HAP-1 (cell line): ENCODE results near the gene EIF4EBP2.

Experiments
- DNase-seq, 2 experiments: peaks; one replicate each; pipeline ENCODE4 v3.0.0-alpha.2; 2016 to 2020; ENCODE audit warnings: low spot score in 2 of 2
- H3K27me3 ChIP-seq: fragments of 250-450 bp; sonication (Bioruptor Pico); 2 replicates; pipeline ENCODE4 v1.5.1; 2020; ENCODE audit warnings: low read depth, mild to moderate bottlenecking, moderate library complexity
- H3K36me3 ChIP-seq: fragments of 250-450 bp; sonication (Bioruptor Pico); replicated peaks from 2 replicates; pipeline ENCODE4 v1.5.1; 2020; ENCODE audit warnings: mild to moderate bottlenecking
- H3K4me1 ChIP-seq: fragments of 250-450 bp; sonication (Bioruptor Pico); 2 replicates; pipeline ENCODE4 v1.5.1; 2020; ENCODE audit warnings: mild to moderate bottlenecking
- H3K4me3 ChIP-seq: fragments of 250-450 bp; sonication (Bioruptor Pico); 2 replicates; pipeline ENCODE4 v1.5.1; 2020; ENCODE audit warnings: mild to moderate bottlenecking, moderate library complexity
- H3K9me3 ChIP-seq: fragments of 250-450 bp; sonication (Bioruptor Pico); 2 replicates; pipeline ENCODE4 v1.5.1; 2020; ENCODE audit warnings: mild to moderate bottlenecking, moderate library complexity
- in situ Hi-C: fragments of 300-500 bp; cut with MboI; formaldehyde crosslinking; loops from 3 replicates; pipeline ENCODE4 v1.14.3; 2020; ENCODE audit warnings: low sequenced_read_pairs, inconsistent platforms, mixed read lengths

Gene EIF4EBP2

GRCh38 chr10:70396140-70396539 lies 7.8 kb upstream of the EIF4EBP2 start:
- no peaks in the 10 kb centered on the region for H3K9me3 ChIP-seq
- H3K36me3 ChIP-seq, result no peaks in the 10 kb centered on the region
- no peaks in the 10 kb centered on the region for H3K4me1 ChIP-seq
- in situ Hi-C loops, result no loop called here
- no peak for DNase-seq
- H3K4me3 ChIP-seq, result no peak overlapping the region
- H3K27me3 ChIP-seq, result peaks cover 9% of the 10 kb centered on the region; the same call in 1 of the 2 replicates

GRCh38 chr10:70399177-70399576 lies 4.8 kb upstream of the EIF4EBP2 start:
- DNase-seq, result no peak
- no peaks in the 10 kb centered on the region for H3K9me3 ChIP-seq
- H3K27me3 ChIP-seq, result no peaks in the 10 kb centered on the region; the same call in 1 of the 2 replicates
- H3K36me3 ChIP-seq, result no peaks in the 10 kb centered on the region
- H3K4me1 ChIP-seq, result peaks cover 5% of the 10 kb centered on the region
- in situ Hi-C loops, result no loop called here
- H3K4me3 ChIP-seq, result no peak overlapping the region

- in situ Hi-C loops, result no loop called here
- Histone ChIP-seq H3K9me3 (no peaks in the 10 kb centered on the region), H3K4me3 (peak overlapping the region; percentile 67), H3K4me1 (peaks cover 23% of the 10 kb centered on the region), H3K36me3 (peaks cover 4% of the 10 kb centered on the region; the same call in 1 of the 2 replicates), H3K27me3 (no peaks in the 10 kb centered on the region; the same call in 1 of the 2 replicates)
- DNase-seq, result no peak
These were observed 386 bp upstream of the EIF4EBP2 start for GRCh38 chr10:70403483-70404035.

- in situ Hi-C loops, result no loop called here
- DNase-seq, result no peak
- Histone ChIP-seq H3K27me3 (no peaks in the 10 kb centered on the region; the same call in 1 of the 2 replicates), H3K4me1 (peaks cover 23% of the 10 kb centered on the region), H3K4me3 (peak overlapping the region; percentile 67), H3K36me3 (peaks cover 4% of the 10 kb centered on the region), H3K9me3 (no peaks in the 10 kb centered on the region)
These were observed 767 bp downstream of the EIF4EBP2 start for GRCh38 chr10:70404787-70405036.

GRCh38 chr10:70405037-70405824 lies 1.3 kb downstream of the EIF4EBP2 start:
- H3K9me3 ChIP-seq, result no peaks in the 10 kb centered on the region
- in situ Hi-C loops, result no loop called here
- H3K36me3 ChIP-seq, result peaks cover 4% of the 10 kb centered on the region
- H3K4me3 ChIP-seq, result peak overlapping the region; percentile 67
- peak; percentile 80 to 86 for DNase-seq
- H3K4me1 ChIP-seq, result peaks cover 23% of the 10 kb centered on the region
- H3K27me3 ChIP-seq, result no peaks in the 10 kb centered on the region

GRCh38 chr10:70409772-70410171 lies 5.8 kb downstream of the EIF4EBP2 start:
- in situ Hi-C loops, result no loop called here
- Histone ChIP-seq H3K4me3 (no peak overlapping the region), H3K9me3 (no peaks in the 10 kb centered on the region), H3K36me3 (peaks cover 7% of the 10 kb centered on the region), H3K27me3 (no peaks in the 10 kb centered on the region), H3K4me1 (peaks cover 46% of the 10 kb centered on the region)
- DNase-seq, result no peak

GRCh38 chr10:70410608-70411007 lies 6.7 kb downstream of the EIF4EBP2 start:
- H3K36me3 ChIP-seq, result peaks cover 7% of the 10 kb centered on the region
- no peak overlapping the region for H3K4me3 ChIP-seq
- no peaks in the 10 kb centered on the region for H3K27me3 ChIP-seq
- in situ Hi-C loops, result no loop called here
- DNase-seq, result no peak
- peaks cover 40% of the 10 kb centered on the region for H3K4me1 ChIP-seq
- no peaks in the 10 kb centered on the region for H3K9me3 ChIP-seq

- peak; percentile 31 to 60 for DNase-seq
- Histone ChIP-seq H3K4me1 (peaks cover 28% of the 10 kb centered on the region), H3K36me3 (peaks cover 3% of the 10 kb centered on the region), H3K27me3 (no peaks in the 10 kb centered on the region), H3K9me3 (no peaks in the 10 kb centered on the region), H3K4me3 (no peak overlapping the region)
- in situ Hi-C loops, result no loop called here
These were observed 8.4 kb downstream of the EIF4EBP2 start for GRCh38 chr10:70412356-70412755.

GRCh38 chr10:70417568-70417967 lies 13.6 kb downstream of the EIF4EBP2 start:
- DNase-seq, result no peak
- Histone ChIP-seq H3K27me3 (no peaks in the 10 kb centered on the region), H3K4me1 (peaks cover 5% of the 10 kb centered on the region), H3K36me3 (peaks cover 23% of the 10 kb centered on the region), H3K9me3 (no peaks in the 10 kb centered on the region), H3K4me3 (no peak overlapping the region)
- in situ Hi-C loops, result no loop called here

- no peak overlapping the region for H3K4me3 ChIP-seq
- DNase-seq, result no peak
- H3K36me3 ChIP-seq, result peaks cover 30% of the 10 kb centered on the region
- H3K9me3 ChIP-seq, result no peaks in the 10 kb centered on the region
- in situ Hi-C loops, result no loop called here
- H3K27me3 ChIP-seq, result no peaks in the 10 kb centered on the region
- no peaks in the 10 kb centered on the region for H3K4me1 ChIP-seq
These were observed 14.3 kb downstream of the EIF4EBP2 start for GRCh38 chr10:70418229-70418628.

GRCh38 chr10:70418713-70419112 lies 14.8 kb downstream of the EIF4EBP2 start:
- no peak overlapping the region for H3K4me3 ChIP-seq
- H3K27me3 ChIP-seq, result no peaks in the 10 kb centered on the region
- H3K36me3 ChIP-seq, result peaks cover 35% of the 10 kb centered on the region
- no peaks in the 10 kb centered on the region for H3K4me1 ChIP-seq
- H3K9me3 ChIP-seq, result no peaks in the 10 kb centered on the region
- in situ Hi-C loops, result no loop called here
- DNase-seq, result no peak

- DNase-seq, result no peak
- no peaks in the 10 kb centered on the region for H3K4me1 ChIP-seq
- in situ Hi-C loops, result no loop called here
- H3K36me3 ChIP-seq, result peaks cover 69% of the 10 kb centered on the region
- H3K9me3 ChIP-seq, result no peaks in the 10 kb centered on the region
- H3K27me3 ChIP-seq, result no peaks in the 10 kb centered on the region
- H3K4me3 ChIP-seq, result no peak overlapping the region
These were observed 20.4 kb downstream of the EIF4EBP2 start for GRCh38 chr10:70424320-70424719.

GRCh38 chr10:70425096-70425495 lies 21.2 kb downstream of the EIF4EBP2 start:
- Histone ChIP-seq H3K4me3 (no peak overlapping the region), H3K4me1 (no peaks in the 10 kb centered on the region), H3K9me3 (no peaks in the 10 kb centered on the region), H3K36me3 (peaks cover 72% of the 10 kb centered on the region), H3K27me3 (no peaks in the 10 kb centered on the region)
- in situ Hi-C loops, result no loop called here
- DNase-seq, result no peak

GRCh38 chr10:70426823-70427222 lies 22.9 kb downstream of the EIF4EBP2 start:
- Histone ChIP-seq H3K4me1 (no peaks in the 10 kb centered on the region), H3K27me3 (no peaks in the 10 kb centered on the region), H3K9me3 (no peaks in the 10 kb centered on the region), H3K4me3 (no peak overlapping the region), H3K36me3 (peaks cover 62% of the 10 kb centered on the region)
- DNase-seq, result no peak
- in situ Hi-C loops, result no loop called here
